DND-41 (cell line): ENCODE measurements around the gene RPL29.

Experiments
- ATAC-seq: fragments of 200-7000 bp; cut with Tn5 transposase; 3 replicates; pipeline ENCODE4 v1.9.1; 2021; ENCODE audit warnings: low read depth; ENCODE audit not compliant: insufficient read depth
- DNase-seq: peaks from one replicate; pipeline ENCODE4 v3.0.0-alpha.2; 2020
- H2AFZ ChIP-seq: 2 replicates; pipeline ENCODE4 v1.6.0; 2012; ENCODE audit warnings: low read depth, low read length
- H3K27ac ChIP-seq: 2 replicates; pipeline ENCODE4 v1.5.1; 2012; ENCODE audit warnings: low read length, inconsistent platforms
- H3K27me3 ChIP-seq: fragments of 200-600 bp; sonication (generic); 2 replicates; pipeline ENCODE4 v1.6.0; 2012; ENCODE audit warnings: low read length, mild to moderate bottlenecking, inconsistent platforms; ENCODE audit not compliant: insufficient read depth, poor library complexity
- H3K36me3 ChIP-seq: 2 replicates; pipeline ENCODE4 v1.5.1; 2012; ENCODE audit warnings: low read length, inconsistent platforms; ENCODE audit not compliant: insufficient read depth
- H3K4me1 ChIP-seq: 2 replicates; pipeline ENCODE4 v1.5.1; 2012; ENCODE audit warnings: mild to moderate bottlenecking, low read length; ENCODE audit not compliant: insufficient read depth
- H3K4me2 ChIP-seq: 2 replicates; pipeline ENCODE4 v1.6.0; 2012; ENCODE audit warnings: mild to moderate bottlenecking, moderate library complexity, low read length, inconsistent platforms; ENCODE audit not compliant: insufficient read depth
- H3K4me3 ChIP-seq, 2 experiments: fragments of 200-600 bp in 1 of 2; shearing (Covaris generic) in 1 of 2; 2 replicates each; pipeline ENCODE4 v1.5.1; 2012 to 2016; ENCODE audit warnings: inconsistent platforms in 2 of 2, low read length in 2 of 2, mild to moderate bottlenecking in 2 of 2, low read depth in 1 of 2, moderate library complexity in 1 of 2
- H3K79me2 ChIP-seq: 2 replicates; pipeline ENCODE4 v1.6.0; 2012; ENCODE audit warnings: low read length, inconsistent platforms; ENCODE audit not compliant: insufficient read depth
- H3K9ac ChIP-seq: 2 replicates; pipeline ENCODE4 v1.6.0; 2012; ENCODE audit warnings: low read depth, mild to moderate bottlenecking, inconsistent platforms, low read length, moderate library complexity
- H3K9me3 ChIP-seq: 2 replicates; pipeline ENCODE4 v1.5.1; 2012; ENCODE audit warnings: low read length, moderate library complexity, mild to moderate bottlenecking, inconsistent platforms; ENCODE audit not compliant: insufficient read depth, severe bottlenecking
- H4K20me1 ChIP-seq: 2 replicates; pipeline ENCODE4 v1.6.0; 2012; ENCODE audit warnings: low read length; ENCODE audit not compliant: insufficient read depth
- EZH2 ChIP-seq: IDR thresholded peaks from 3 replicates; pipeline ENCODE4 v1.6.1; 2012; ENCODE audit warnings: borderline replicate concordance, low read depth, mild to moderate bottlenecking, moderate library complexity, low read length, inconsistent platforms; ENCODE audit not compliant: severe bottlenecking
- TF ChIP-seq, protein P1 (sequence below): IDR thresholded peaks from 2 replicates; pipeline ENCODE4 v1.5.1; 2012; ENCODE audit warnings: borderline replicate concordance, low read length, moderate library complexity, mild to moderate bottlenecking; ENCODE audit not compliant: poor library complexity, severe bottlenecking; ENCODE audit errors: extremely low read depth

The RPL29 gene

DNA sequence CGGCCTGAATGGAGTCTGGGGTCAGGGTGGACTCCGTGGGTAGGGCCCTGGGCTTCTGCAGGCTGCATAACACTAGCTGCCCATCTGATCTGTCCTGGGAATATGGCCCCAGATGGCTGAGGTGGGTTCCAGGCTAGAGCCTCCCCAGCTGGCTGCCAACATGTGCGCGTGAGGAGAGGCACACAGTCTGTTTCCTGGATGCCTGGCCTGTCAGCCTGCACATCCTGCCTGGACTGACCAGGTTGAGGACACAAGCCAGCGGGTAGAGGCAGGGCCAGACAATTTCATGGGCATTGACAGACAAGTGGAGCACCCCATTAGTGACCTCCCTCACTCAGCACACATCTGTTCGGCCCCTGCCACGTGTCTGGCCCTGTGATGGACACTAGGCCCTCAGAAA lies 29.8 kb upstream of the RPL29 start:
- DNase-seq (no peak), ATAC-seq (no peak)
- Histone ChIP-seq H3K27me3 (no peaks in the 10 kb centered on the region), H3K4me2 (no peak overlapping the region), H2AFZ (no peak overlapping the region), H3K79me2 (no peaks in the 10 kb centered on the region), H3K4me3 (no peak overlapping the region), H3K9ac (no peak overlapping the region), H3K9me3 (no peaks in the 10 kb centered on the region), H4K20me1 (no peaks in the 10 kb centered on the region), H3K27ac (no peak overlapping the region), H3K4me1 (no peaks in the 10 kb centered on the region), H3K36me3 (no peaks in the 10 kb centered on the region)
- TF ChIP-seq EZH2, result no peak
- TF ChIP-seq, protein P1, sequence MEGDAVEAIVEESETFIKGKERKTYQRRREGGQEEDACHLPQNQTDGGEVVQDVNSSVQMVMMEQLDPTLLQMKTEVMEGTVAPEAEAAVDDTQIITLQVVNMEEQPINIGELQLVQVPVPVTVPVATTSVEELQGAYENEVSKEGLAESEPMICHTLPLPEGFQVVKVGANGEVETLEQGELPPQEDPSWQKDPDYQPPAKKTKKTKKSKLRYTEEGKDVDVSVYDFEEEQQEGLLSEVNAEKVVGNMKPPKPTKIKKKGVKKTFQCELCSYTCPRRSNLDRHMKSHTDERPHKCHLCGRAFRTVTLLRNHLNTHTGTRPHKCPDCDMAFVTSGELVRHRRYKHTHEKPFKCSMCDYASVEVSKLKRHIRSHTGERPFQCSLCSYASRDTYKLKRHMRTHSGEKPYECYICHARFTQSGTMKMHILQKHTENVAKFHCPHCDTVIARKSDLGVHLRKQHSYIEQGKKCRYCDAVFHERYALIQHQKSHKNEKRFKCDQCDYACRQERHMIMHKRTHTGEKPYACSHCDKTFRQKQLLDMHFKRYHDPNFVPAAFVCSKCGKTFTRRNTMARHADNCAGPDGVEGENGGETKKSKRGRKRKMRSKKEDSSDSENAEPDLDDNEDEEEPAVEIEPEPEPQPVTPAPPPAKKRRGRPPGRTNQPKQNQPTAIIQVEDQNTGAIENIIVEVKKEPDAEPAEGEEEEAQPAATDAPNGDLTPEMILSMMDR, result no peak

- TF ChIP-seq, protein P1, result no peak
- no peak for TF ChIP-seq EZH2
- ATAC-seq, result no peak
Observed at GRCh38 chr3:52024765-52025452, 29.2 kb upstream of the RPL29 start.

DNA sequence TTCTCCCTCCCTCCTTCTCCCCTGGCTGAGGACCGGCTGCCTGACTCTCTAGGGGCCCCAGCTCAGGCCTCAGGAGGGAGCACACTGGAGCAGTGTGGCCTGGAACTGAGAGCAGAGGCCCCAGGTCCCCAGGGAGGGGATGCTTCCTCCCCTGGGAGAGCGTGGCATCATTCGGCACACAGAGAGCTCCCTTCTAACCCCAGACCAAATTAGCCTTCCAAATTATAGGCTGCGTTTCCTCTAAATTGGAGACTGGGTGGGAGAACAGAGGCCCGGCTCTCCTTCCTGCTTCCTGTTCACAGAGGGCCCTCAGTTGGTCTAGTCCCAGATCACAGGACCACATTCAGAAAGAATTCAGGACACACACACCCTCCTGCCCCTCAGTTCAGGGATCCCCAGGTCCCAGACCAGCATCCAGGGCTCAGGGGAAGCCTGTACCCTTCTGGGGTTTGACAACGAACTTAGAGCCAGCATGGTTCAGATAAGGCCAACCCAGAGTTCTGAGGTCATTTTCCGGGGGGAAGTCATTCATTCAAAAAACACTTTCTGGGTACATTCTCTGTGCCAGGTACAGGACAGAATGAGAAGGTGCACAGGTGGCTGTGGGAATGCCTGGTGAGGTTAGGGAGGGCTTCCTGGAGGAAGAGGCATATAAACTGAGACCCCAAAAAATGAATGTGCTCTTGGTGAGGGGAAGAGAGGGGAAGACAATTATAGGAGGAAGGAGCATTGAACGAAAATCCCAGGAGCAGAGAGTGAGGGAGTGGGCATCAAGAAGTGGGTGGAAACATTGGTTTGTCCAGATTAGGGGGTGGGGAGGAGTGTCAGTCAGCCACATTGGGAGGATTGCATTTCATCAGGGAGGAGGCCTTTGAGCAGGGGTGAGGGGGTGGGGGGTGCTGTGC lies 28.4 kb upstream of the RPL29 start:
- no peak overlapping the region for H3K4me3 ChIP-seq
- H3K4me1 ChIP-seq, result no peaks in the 10 kb centered on the region
- TF ChIP-seq EZH2, result no peak
- TF ChIP-seq, protein P1, result no peak
- no peaks in the 10 kb centered on the region for H3K79me2 ChIP-seq
- no peak overlapping the region for H2AFZ ChIP-seq
- H3K27ac ChIP-seq, result no peak overlapping the region
- no peak overlapping the region for H3K9ac ChIP-seq
- ATAC-seq (peak; percentile 45; the same call in 1 of the 3 replicates), DNase-seq (no peak)
- no peaks in the 10 kb centered on the region for H3K27me3 ChIP-seq
- H4K20me1 ChIP-seq, result no peaks in the 10 kb centered on the region
- no peaks in the 10 kb centered on the region for H3K36me3 ChIP-seq
- no peak overlapping the region for H3K4me2 ChIP-seq
- no peaks in the 10 kb centered on the region for H3K9me3 ChIP-seq

More at GRCh38 chr3:52024765-52025452, 29.2 kb upstream of the RPL29 start:
- Histone ChIP-seq H3K36me3 (no peaks in the 10 kb centered on the region), H3K27me3 (no peaks in the 10 kb centered on the region), H3K4me2 (no peak overlapping the region), H3K9me3 (no peaks in the 10 kb centered on the region), H3K4me3 (no peak overlapping the region), H3K4me1 (no peaks in the 10 kb centered on the region), H3K27ac (no peak overlapping the region), H4K20me1 (no peaks in the 10 kb centered on the region), H2AFZ (no peak overlapping the region), H3K9ac (no peak overlapping the region), H3K79me2 (no peaks in the 10 kb centered on the region)
- no peak for DNase-seq
